ENCODE data around the gene LITAF. TPM values are rescaled to one million over a fixed set of nuclear protein-coding genes. Genes with fewer than 3 reads are reported as not detected.
A peak's percentile ranks its signal among the peaks of the same experiment; 100 is the strongest.
"Not testable (repeated sequence)": the region's sequence is repeated elsewhere in the genome, so short reads cannot be mapped to it uniquely, and the experiment has no call there.

LITAF gene
- total RNA-seq, 1 donor from 2014 or later, result 17.2 TPM

DNA sequence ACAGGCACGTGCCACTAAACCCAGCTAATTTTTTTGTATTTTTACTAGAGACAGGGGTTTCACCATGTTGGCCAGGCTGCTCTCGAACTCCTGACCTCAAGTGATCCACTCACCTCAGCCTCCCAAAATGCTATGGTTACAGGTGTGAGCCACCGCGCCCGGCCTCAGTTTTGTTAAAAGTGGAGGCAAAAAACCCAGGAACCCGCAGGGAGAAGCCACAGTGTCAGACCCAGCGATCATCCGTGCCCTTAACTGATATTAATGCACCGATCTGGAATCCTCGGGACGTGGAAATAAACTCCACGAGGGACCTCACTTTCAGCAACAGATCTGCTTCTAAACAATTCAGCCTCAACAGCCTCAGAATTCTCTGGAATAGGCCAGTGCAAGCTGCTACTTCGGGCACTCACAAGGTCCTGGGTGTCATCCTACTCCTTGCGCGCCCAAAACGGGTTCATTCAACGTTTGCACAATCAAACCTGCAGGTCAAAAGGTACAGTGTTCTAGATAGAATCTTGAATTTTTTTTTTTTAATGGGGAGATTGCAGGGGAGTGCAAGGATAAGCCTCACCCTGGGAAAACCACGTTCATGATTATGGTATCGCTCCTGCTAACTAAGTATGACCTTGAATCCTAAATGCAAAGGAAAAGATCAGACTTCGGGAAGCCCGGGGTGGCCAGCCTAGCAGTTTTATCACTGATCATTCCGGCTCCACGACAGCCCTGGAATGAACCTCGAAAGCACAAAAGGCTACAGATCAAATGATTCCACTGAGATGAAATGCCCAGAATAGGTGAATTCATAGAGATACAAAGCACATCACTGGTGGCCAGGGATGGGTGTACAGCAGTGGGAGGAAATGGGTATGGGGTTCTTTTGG is 22.4 kb downstream of the LITAF start:
- Histone ChIP-seq H3K27ac (ENCODE audit: low read depth, low read length) (no peak overlapping the region), H3K4me3 (ENCODE audit: low read length in 3 of 3) (no peak overlapping the region), H3K27me3 (ENCODE audit: control insufficient read depth in 3 of 3, insufficient read depth in 3 of 3, low read length in 3 of 3) (no peaks in the 10 kb centered on the region), H3K9me3 (ENCODE audit: control insufficient read depth in 3 of 3, low read length in 3 of 3) (no peaks in the 10 kb centered on the region), H3K36me3 (ENCODE audit: control insufficient read depth in 3 of 3, insufficient read depth in 3 of 3, low read length in 3 of 3) (no peaks in the 10 kb centered on the region), H3K9ac (ENCODE audit: low read depth in 1 of 3, low read length in 3 of 3) (no peak overlapping the region), H3K4me1 (ENCODE audit: control insufficient read depth in 3 of 3, insufficient read depth in 3 of 3, low read length in 3 of 3) (peaks cover 0 to 9% (median 4%) of the 10 kb centered on the region in 3 donors)

DNA sequence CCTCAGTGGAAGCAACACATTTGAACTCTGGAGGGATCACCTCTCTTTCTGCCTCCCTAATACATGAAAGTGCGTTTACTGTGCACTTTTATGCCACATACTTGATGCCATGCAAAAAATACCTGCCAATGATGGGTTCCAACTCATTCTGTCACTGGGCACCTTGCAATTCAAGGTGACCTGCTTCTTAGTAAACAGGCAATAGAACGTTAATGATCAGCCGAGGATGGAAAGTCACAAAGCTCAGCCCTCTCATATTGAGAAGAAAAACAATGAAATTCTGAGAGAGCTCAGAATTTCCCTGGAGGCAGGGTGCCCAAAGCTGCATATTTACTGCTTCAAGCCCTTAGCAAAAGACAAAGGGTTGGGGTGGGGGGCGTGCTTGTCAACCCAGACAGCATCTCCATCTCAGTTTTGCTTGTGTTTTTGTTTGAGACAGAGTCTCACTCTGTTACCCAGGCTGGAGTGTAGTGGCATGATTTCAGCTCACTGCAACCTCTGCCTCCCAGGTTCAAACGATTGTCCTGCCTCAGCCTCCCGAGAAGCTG is 23.2 kb downstream of the LITAF start:
- peaks cover 0 to 9% (median 4%) of the 10 kb centered on the region in 3 donors for H3K4me1 ChIP-seq (ENCODE audit: control insufficient read depth in 3 of 3, insufficient read depth in 3 of 3, low read length in 3 of 3)
- no peaks in the 10 kb centered on the region for H3K9me3 ChIP-seq (ENCODE audit: control insufficient read depth in 3 of 3, low read length in 3 of 3)
- H3K27me3 ChIP-seq (ENCODE audit: control insufficient read depth in 3 of 3, insufficient read depth in 3 of 3, low read length in 3 of 3), result no peaks in the 10 kb centered on the region
- H3K36me3 ChIP-seq (ENCODE audit: control insufficient read depth in 3 of 3, insufficient read depth in 3 of 3, low read length in 3 of 3), result no peaks in the 10 kb centered on the region
- H3K27ac ChIP-seq (ENCODE audit: low read depth, low read length), result no peak overlapping the region
- H3K9ac ChIP-seq (ENCODE audit: low read depth in 1 of 3, low read length in 3 of 3), result no peak overlapping the region
- no peak overlapping the region for H3K4me3 ChIP-seq (ENCODE audit: low read length in 3 of 3)

DNA sequence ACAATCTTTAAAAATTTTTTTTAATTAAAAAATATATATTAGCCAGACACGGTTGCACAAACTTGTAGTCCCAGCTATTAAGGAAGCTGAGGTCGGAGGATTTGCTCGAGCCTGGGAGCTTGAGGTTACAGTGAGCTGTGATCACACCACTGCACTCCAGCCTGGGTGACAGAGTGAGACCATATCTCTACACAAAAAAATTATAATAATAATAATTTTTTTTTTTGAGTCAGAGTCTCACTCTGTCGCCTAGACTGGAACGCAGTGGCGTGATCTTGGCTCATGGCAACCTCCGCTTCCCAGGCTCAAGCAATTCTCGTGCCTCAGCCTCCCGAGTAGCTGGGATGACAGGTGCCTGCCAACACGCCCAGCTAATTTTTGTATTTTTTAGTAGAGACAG is 23.8 kb downstream of the LITAF start:
- no peak overlapping the region for H3K4me3 ChIP-seq (ENCODE audit: low read length in 3 of 3)
- no peak overlapping the region for H3K27ac ChIP-seq (ENCODE audit: low read depth, low read length)
- H3K9ac ChIP-seq (ENCODE audit: low read depth in 1 of 3, low read length in 3 of 3), result no peak overlapping the region

DNA sequence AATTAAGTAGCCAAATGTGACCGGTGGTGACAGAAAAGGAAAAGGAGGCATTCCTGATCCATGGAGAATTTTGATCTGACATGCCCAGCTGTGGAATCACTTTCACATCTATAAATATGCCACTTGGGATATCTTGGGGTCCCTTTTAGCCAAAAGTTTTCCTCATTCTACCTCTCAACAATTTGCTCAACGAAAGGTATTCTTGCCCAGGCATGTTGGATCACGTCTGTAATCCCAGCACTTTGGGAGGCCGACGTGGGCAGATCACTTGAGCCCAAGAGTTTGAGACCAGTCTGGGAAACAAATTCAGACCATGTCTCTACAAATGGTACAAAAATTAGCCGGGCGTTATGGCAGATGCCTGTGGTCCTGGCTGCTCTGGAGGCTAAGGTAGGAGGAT is 24.3 kb downstream of the LITAF start:
- Histone ChIP-seq H3K4me1 (ENCODE audit: control insufficient read depth in 3 of 3, insufficient read depth in 3 of 3, low read length in 3 of 3) (peaks cover 5 to 18% (median 15%) of the 10 kb centered on the region in 3 donors), H3K27ac (ENCODE audit: low read depth, low read length) (no peak overlapping the region), H3K4me3 (ENCODE audit: low read length in 3 of 3) (no peak overlapping the region), H3K9ac (ENCODE audit: low read depth in 1 of 3, low read length in 3 of 3) (no peak overlapping the region), H3K9me3 (ENCODE audit: control insufficient read depth in 3 of 3, low read length in 3 of 3) (no peaks in the 10 kb centered on the region), H3K27me3 (ENCODE audit: control insufficient read depth in 3 of 3, insufficient read depth in 3 of 3, low read length in 3 of 3) (no peaks in the 10 kb centered on the region), H3K36me3 (ENCODE audit: control insufficient read depth in 3 of 3, insufficient read depth in 3 of 3, low read length in 3 of 3) (no peaks in the 10 kb centered on the region)

More for the DNA sequence above, 23.8 kb downstream of the LITAF start:
- H3K36me3 ChIP-seq (ENCODE audit: control insufficient read depth in 3 of 3, insufficient read depth in 3 of 3, low read length in 3 of 3), result no peaks in the 10 kb centered on the region
- peaks cover 3 to 12% (median 10%) of the 10 kb centered on the region in 3 donors for H3K4me1 ChIP-seq (ENCODE audit: control insufficient read depth in 3 of 3, insufficient read depth in 3 of 3, low read length in 3 of 3)
- no peaks in the 10 kb centered on the region for H3K9me3 ChIP-seq (ENCODE audit: control insufficient read depth in 3 of 3, low read length in 3 of 3)
- no peaks in the 10 kb centered on the region for H3K27me3 ChIP-seq (ENCODE audit: control insufficient read depth in 3 of 3, insufficient read depth in 3 of 3, low read length in 3 of 3)

DNA sequence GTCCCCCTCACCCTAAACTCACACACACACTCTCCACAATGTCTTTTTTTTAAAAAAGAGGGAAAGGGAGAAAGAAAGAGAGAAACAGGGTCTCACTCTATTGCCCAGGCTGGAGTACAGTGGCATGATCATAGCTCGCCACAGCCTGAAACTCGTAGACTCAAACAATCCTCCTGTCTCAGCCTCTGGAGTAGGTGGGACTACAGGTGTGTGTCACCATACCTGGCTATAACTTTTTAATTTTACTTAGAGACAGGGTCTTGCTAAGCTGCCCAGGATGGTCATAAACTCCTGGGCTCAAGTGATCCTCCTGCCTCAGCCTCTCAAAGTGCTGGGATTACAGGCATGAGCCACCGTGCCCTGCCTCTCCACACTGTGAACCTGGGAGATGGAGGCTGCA is 24.9 kb downstream of the LITAF start:
- Histone ChIP-seq H3K4me3 (ENCODE audit: low read length in 3 of 3) (no peak overlapping the region), H3K36me3 (ENCODE audit: control insufficient read depth in 3 of 3, insufficient read depth in 3 of 3, low read length in 3 of 3) (no peaks in the 10 kb centered on the region), H3K27me3 (ENCODE audit: control insufficient read depth in 3 of 3, insufficient read depth in 3 of 3, low read length in 3 of 3) (no peaks in the 10 kb centered on the region), H3K9me3 (ENCODE audit: control insufficient read depth in 3 of 3, low read length in 3 of 3) (no peaks in the 10 kb centered on the region), H3K4me1 (ENCODE audit: control insufficient read depth in 3 of 3, insufficient read depth in 3 of 3, low read length in 3 of 3) (peaks cover 5 to 18% (median 15%) of the 10 kb centered on the region in 3 donors), H3K27ac (ENCODE audit: low read depth, low read length) (peak overlapping the region; percentile 74), H3K9ac (ENCODE audit: low read depth in 1 of 3, low read length in 3 of 3) (no peak overlapping the region)

DNA sequence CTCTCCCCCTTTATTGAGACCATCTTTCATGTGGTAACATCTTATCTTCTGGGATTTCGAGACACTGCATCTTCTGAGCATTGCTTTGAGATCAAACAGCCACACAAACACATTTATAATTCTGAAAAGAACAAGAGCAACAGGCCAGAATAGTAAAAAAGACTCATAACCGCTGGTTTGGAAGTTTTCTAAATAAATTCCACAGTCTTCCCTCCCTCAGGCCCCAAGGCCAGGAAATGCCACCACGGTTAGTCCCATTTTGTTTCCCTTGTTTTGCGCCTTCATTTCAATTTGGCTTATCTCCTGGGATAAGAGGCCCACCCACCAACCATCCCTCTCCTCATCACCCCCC is 25.3 kb downstream of the LITAF start:
- H3K27me3 ChIP-seq (ENCODE audit: control insufficient read depth in 3 of 3, insufficient read depth in 3 of 3, low read length in 3 of 3), result no peaks in the 10 kb centered on the region
- no peak overlapping the region for H3K9ac ChIP-seq (ENCODE audit: low read depth in 1 of 3, low read length in 3 of 3)
- H3K36me3 ChIP-seq (ENCODE audit: control insufficient read depth in 3 of 3, insufficient read depth in 3 of 3, low read length in 3 of 3), result peaks cover under 1 to 1% (median under 1%) of the 10 kb centered on the region in 3 donors
- peaks cover 5 to 18% (median 15%) of the 10 kb centered on the region in 3 donors for H3K4me1 ChIP-seq (ENCODE audit: control insufficient read depth in 3 of 3, insufficient read depth in 3 of 3, low read length in 3 of 3)
- peak overlapping the region; percentile 74 for H3K27ac ChIP-seq (ENCODE audit: low read depth, low read length)
- no peaks in the 10 kb centered on the region for H3K9me3 ChIP-seq (ENCODE audit: control insufficient read depth in 3 of 3, low read length in 3 of 3)
- H3K4me3 ChIP-seq (ENCODE audit: low read length in 3 of 3), result no peak overlapping the region

DNA sequence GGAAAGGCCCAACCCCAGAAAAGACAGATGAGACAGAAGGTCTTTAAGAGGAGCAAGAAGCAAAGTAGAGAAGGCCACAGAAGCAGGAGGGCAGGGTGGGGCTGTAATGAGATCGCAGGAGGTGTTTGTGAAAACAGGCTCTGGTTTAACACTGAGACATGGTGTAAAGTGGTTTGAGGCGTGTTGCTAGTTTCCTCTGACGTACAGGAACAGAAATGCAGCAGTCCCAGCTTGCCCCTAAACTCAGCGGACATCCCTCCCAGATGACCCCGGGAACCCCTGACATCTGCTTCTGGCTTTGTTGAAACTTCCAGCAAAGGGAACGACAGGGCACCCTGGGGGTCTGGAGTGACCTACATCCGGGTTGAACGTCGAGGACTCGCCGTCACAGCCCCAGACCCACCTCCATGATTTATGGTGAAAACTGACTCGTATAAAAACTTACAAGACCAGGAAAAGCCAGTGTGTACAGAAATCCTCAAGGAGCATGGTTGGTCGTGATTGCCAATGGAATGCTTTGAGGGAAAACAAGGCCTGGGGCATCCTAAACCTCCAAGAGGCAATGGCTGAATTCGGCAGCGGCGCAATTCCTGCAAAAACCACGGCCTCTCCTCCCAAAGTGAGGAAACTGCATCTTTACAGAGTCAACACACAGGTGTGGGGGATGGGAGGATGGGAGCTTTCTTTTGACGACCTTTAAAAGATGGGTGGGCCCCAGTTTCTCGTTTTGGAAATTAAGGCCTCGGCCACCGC is 25.8 kb downstream of the LITAF start:
- H3K4me1 ChIP-seq (ENCODE audit: control insufficient read depth in 3 of 3, insufficient read depth in 3 of 3, low read length in 3 of 3), result peaks cover 5 to 18% (median 15%) of the 10 kb centered on the region in 3 donors
- H3K9me3 ChIP-seq (ENCODE audit: control insufficient read depth in 3 of 3, low read length in 3 of 3), result peaks cover 0 to 3% (median 0%) of the 10 kb centered on the region in 3 donors
- peak overlapping the region; percentile 74 for H3K27ac ChIP-seq (ENCODE audit: low read depth, low read length)
- no peaks in the 10 kb centered on the region for H3K27me3 ChIP-seq (ENCODE audit: control insufficient read depth in 3 of 3, insufficient read depth in 3 of 3, low read length in 3 of 3)
- H3K36me3 ChIP-seq (ENCODE audit: control insufficient read depth in 3 of 3, insufficient read depth in 3 of 3, low read length in 3 of 3), result peaks cover 6 to 7% (median 6%) of the 10 kb centered on the region in 3 donors
- H3K4me3 ChIP-seq (ENCODE audit: low read length in 3 of 3), result peak overlapping the region in 1 of 3 donors; percentile 38
- H3K9ac ChIP-seq (ENCODE audit: low read depth in 1 of 3, low read length in 3 of 3), result no peak overlapping the region

DNA sequence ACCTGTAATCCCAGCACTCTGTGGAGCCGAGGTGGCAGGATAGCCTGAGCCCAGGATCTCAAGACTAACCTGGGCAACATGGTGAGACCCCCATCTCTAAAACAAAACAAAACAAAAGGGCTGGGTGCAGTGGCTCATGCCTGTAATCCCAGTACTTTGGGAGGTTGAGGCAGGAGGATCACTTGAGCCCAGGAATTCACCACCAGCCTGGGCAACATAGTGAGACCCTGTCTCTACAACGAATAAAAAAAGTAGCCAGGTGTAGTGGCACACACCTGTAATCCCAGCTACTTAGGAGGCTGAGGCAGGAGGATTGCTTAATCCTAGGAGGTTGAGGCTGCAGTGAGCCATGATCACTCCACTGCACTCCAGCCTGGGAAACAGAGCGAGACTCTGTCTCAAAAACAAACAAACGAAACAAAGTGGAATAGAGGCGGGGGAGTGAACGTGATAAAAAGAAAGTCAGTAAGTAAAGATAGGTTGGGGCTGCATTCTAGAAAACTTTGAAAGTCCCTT is 28.4 kb downstream of the LITAF start:
- H3K36me3 ChIP-seq (ENCODE audit: control insufficient read depth in 3 of 3, insufficient read depth in 3 of 3, low read length in 3 of 3), result peaks cover 9 to 24% (median 23%) of the 10 kb centered on the region in 3 donors
- H3K27ac ChIP-seq (ENCODE audit: low read depth, low read length); H3K27me3 ChIP-seq (ENCODE audit: control insufficient read depth in 3 of 3, insufficient read depth in 3 of 3, low read length in 3 of 3); H3K9me3 ChIP-seq (ENCODE audit: control insufficient read depth in 3 of 3, low read length in 3 of 3); H3K4me3 ChIP-seq (ENCODE audit: low read length in 3 of 3): not testable (repeated sequence)
- H3K9ac ChIP-seq (ENCODE audit: low read depth in 1 of 3, low read length in 3 of 3), result peak overlapping the region in 1 of 3 donors; percentile 55
- peaks cover 5 to 18% (median 15%) of the 10 kb centered on the region in 3 donors for H3K4me1 ChIP-seq (ENCODE audit: control insufficient read depth in 3 of 3, insufficient read depth in 3 of 3, low read length in 3 of 3)

DNA sequence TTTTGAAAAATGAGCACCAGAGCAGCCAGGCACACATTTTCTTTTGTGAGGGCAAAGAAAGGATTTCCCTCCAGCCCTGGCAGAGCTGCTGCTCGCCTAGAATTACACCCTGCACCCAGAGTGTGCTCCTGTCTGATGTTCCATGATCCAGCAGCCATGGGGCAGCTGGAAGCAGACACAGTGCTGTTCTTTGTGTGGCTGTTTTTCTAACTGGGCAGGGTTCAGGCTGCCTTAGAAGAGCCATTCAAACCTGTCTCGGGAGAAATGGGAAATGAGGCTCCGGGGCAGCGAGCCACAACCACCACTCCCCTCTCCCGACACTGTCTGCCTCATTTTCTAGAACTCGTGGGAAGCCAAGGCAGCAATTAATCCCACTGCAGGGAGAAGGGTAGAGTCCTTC is 28.9 kb downstream of the LITAF start:
- H3K4me1 ChIP-seq (ENCODE audit: control insufficient read depth in 3 of 3, insufficient read depth in 3 of 3, low read length in 3 of 3), result peaks cover 5 to 18% (median 15%) of the 10 kb centered on the region in 3 donors
- H3K27ac ChIP-seq (ENCODE audit: low read depth, low read length), result no peak overlapping the region
- peak overlapping the region; percentile 32 to 55 (median 51) for H3K9ac ChIP-seq (ENCODE audit: low read depth in 1 of 3, low read length in 3 of 3)
- H3K36me3 ChIP-seq (ENCODE audit: control insufficient read depth in 3 of 3, insufficient read depth in 3 of 3, low read length in 3 of 3), result peaks cover 14 to 28% (median 27%) of the 10 kb centered on the region in 3 donors
- peak overlapping the region in 1 of 3 donors; percentile 56 for H3K4me3 ChIP-seq (ENCODE audit: low read length in 3 of 3)
- no peaks in the 10 kb centered on the region for H3K27me3 ChIP-seq (ENCODE audit: control insufficient read depth in 3 of 3, insufficient read depth in 3 of 3, low read length in 3 of 3)
- H3K9me3 ChIP-seq (ENCODE audit: control insufficient read depth in 3 of 3, low read length in 3 of 3), result peaks cover 0 to 4% (median 0%) of the 10 kb centered on the region in 3 donors
